HG03025 (cell line): ENCODE results near the gene KRT12.

Experiments used
- ATAC-seq: cut with Tn5 transposase; IDR thresholded peaks from one replicate; pipeline ENCODE4 v1.9.1; 2021; ENCODE audit warnings: mild to moderate bottlenecking, moderate library complexity; ENCODE audit not compliant: unreplicated experiment, low FRiP score

Gene KRT12

DNA sequence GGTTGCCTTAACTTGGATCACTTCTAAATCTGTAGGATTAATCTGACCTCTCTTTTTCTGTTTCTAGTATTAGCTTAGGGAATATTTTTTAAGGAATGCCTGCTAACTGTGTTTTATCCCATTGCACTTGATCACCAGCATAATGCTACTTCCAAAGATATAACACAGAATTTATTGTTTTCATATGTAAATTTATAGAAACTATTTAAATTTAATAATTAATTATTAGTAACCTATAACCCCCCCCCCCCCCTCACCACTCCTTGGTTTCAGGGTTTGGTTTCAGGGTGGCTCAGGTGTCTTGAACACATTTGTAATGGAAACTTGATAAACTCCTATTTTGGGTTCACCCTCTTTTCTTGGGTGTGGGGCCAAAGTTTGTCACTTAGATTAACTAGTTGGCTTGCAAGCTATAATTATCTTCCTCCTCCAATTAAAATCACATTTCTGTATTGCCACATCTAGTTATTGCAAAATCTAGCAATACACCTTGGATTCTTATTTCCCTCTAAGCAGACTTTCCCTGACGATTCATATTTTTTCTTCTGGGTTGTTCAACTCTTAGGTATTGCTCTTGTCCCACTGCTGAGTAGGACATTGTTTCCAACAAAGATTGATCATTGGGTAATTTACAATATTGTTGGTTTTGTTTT is 18.3 kb downstream of the KRT12 start:
- no peak for ATAC-seq

DNA sequence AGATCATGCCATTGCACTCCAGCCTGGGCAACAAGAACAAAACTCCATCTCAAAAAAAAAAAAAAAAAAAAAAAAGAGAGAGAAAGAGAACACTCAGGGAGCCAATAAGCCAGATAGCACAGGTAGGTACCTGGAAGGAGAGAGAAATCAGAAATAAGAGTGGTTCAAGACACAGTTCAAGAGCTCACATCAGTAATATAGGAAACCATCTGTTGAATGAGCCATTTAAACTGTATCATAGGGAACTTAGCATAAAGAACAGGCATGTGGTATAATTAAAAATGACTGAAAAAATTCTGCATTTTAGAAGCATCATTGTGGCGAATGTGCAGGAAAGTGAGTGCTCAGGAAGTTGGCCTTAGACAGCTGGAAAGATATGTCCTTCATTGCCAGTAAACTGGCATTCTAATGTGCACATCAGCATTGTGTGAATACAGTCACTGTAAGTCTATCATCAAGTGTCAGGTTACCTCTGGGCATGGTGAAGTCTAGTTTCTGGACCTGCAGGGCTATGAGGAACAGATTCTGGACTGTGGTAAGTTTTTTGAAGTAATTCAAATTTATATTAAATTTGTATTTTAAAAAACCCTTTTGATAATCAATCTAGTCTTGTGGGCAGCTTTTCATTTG is 20.4 kb downstream of the KRT12 start:
- ATAC-seq, result no peak

DNA sequence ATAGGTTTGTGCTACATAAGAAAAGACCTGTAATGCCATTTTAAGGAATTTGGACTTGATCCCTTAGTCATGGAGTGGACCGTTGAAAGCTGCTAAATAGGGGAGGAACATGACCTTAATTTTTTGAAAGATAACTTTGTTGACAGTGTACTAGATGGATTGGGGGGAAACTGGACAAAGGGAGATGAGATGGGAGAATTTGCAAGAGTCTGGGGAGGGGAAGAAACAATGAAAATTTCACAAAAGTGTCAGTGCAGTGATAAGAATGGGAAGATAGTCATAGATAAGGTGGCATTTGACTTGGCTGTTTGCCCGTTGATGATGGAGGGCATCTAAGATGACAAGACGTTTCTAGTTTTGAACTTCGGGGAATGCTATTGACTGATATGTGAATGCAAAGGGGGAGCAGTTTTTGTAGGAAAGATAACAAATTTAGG is 22.3 kb downstream of the KRT12 start:
- no peak for ATAC-seq

DNA sequence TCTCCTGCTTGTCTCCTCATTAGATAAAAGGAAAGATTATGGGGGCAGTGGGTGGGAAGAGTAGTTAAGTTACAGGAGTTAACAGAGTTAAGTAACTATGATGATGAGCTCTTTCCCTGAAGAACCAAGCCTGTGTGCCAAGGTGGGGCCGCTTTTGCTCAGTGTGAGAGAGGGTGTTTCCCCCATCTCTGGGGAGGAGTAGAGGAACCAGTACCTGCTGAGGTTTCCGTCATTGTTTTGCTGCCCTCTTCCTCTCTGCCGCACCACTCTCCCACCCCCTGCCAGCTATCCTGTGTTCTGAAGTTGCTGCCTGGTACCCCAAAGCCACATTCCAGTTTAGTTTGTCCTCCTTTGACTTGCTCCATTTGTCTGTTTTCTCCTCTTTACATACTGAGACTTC is 23.8 kb downstream of the KRT12 start:
- ATAC-seq, result no peak

DNA sequence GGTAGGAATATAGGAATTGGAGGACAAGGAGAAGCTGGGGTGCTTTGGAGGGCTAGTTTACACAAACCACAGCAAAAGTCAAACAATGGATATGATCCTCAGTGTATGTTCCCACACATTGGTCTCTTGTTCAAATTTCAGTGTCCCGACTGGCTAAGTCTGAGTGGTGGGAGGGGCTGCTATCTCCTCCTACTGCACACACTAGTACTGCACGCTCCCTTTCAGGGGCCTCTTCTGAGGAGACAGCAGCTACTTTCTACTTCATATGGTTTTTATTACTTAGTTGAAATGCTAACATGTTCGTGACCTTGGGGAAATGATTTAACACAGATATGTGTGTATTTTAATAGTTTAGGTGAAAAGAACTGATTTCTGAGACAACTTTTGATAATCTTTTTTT is 25.8 kb downstream of the KRT12 start:
- ATAC-seq, result no peak

DNA sequence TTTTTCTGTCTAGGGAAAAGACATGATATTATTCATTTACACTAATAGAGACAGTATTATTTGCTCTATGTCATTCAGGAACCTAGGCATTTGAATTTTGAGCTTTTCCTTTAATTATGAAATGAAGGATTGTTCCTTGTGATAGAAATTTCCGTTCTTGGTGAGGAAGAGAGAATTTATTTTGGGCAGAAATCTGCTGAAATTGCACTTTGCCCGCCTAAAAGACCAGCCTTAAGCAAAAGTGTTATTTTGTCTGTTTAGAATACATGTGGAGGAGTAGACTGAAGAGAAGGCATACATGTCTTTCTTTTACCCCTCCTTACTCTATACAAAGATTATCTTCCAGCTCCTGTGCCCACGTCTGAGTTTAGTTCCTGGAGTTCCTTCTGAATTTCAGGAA is 27.8 kb downstream of the KRT12 start:
- no peak for ATAC-seq

DNA sequence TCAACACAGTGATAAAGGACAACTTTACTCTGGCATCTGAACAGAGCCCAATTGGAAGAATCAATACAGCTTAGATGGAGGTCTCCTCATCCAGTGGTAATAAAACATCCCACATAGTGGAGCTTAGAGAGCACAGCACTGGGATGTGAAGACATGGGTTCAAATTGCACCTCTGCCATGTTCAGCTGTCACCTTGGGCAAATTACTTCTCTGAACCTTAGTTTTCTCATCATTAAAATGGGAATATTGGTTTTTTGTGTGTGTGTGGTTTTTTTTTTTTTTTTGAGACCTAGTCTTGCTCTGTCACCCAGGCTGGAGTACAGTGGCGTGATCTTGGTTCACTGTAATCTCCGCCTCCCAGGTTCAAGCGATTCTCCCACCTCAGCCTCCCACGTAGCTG is 31.0 kb downstream of the KRT12 start:
- ATAC-seq, result no peak

DNA sequence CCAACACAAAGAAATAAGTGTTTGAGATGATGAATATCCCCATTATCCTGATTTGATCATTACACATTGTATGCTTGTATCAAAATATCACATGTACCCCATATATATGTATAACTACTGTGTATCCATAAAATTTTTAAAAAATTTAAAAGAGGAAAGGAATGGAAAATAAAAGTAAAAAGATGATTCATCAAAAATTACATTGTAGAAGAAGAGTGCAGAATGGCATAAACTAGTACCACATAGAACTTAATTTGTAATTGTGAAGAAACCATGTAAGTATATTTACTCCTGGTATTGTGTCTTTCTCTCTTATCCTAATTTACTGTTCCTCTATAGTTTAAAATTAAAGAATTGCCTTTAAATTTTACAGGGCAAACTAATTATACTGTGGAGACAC is 33.1 kb downstream of the KRT12 start:
- no peak for ATAC-seq

DNA sequence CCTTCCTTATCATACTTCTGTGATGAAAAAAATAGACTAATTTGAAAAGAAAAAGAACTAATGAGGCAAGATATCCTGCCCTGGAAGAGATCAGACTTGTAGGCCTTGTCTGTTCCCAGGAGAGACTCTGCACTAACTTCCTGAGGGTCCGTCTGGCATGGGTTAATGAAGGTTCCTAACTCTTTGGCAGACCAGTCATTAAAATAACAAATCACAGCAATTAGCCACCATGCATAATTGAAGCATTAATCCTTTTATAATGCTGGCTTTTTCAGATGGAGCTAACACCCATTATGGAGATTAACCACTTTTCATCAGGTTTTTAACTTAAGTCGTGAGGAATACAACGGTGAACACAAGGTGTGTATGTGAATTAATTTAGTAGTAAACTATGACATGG is 34.2 kb downstream of the KRT12 start:
- no peak for ATAC-seq

DNA sequence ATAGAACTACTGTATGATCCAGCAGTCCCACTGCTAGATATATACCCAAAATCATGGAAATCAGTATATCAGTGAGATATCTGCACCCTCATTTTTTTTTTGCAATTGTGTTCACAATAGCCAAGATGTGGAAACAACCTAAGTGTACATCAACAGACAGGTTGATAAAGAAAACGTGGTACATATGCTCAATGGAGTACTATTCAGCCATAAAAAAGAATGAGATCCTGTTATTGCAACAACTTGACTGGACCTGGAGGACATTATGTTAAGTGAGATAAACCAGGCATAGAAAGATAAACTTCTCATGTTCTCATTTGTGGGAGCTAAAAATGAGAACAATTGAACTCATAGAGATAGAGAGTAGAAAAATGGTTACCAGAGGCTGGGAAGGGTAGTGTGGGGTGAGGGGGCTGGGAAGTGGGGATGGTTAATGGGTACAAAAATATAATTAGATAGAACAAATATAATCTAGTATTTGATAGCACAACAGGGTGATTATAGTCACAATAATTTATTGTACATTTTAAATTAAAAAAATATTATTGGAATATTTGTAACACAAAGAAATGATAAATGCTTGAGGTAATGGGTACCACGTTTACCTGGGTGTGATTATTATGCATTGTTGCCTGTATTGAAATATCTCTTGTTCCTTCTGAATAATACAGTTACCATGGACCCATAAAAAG is 36.8 kb downstream of the KRT12 start:
- ATAC-seq, result no peak

DNA sequence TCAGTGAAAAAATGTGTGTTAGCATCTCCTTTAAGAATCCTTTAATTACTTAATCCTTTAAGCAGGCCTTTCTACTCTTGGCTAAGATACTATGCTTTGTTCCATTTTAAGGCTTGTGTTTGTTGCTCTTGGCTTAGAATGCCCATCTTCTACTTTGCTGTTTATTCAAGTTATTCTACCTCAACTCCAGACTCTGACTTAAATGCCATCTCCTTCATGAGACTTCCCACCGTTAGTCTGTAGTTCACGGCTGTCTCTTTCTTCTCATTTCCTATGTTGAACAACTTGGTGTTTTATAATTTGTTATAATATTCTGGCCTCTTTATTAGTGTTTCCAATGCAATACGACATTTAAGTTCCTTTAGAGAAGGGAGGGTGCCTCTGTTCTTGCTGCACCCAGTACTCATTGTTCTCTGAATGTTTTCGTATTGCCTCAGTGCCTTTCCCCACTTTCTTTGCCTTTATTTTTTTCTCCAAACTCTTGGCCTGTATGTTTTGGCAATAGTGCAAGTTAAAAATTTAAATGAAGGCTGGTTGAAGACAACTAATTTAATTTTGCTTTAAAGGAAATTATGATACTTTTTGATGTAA is 38.5 kb downstream of the KRT12 start:
- no peak for ATAC-seq

DNA sequence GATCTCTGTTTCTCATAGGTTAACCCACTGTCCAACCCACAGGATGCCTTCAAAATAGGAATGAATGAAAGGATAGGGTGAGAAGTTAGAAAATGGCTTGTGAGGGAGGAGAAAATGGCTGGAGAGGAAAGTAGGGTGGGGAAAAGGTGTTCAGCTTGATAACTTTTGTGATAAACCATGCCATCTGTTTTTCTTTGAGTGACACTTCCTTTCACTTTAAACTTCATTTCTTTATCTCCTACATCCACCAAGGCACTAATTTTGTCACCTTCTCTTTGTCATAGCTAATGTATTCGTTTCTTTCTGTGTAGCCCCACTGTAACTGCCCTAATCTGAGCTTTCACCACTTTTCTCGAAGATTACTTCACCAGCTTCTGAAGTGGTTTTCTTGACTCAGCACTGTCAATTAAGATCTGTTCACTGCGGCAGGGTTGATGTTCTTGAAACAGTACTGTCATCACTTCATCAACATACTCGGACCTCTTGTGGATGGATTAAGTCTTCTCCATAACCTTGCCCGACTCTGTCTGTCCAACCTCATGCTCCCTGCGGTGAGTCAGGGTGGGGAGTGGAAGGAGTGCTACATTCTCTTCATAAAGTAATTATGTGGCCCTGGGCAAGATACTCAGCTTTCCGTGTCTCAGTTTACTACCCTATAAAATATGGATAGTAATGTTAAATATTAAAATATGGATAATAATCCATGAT is 39.1 kb downstream of the KRT12 start:
- no peak for ATAC-seq

DNA sequence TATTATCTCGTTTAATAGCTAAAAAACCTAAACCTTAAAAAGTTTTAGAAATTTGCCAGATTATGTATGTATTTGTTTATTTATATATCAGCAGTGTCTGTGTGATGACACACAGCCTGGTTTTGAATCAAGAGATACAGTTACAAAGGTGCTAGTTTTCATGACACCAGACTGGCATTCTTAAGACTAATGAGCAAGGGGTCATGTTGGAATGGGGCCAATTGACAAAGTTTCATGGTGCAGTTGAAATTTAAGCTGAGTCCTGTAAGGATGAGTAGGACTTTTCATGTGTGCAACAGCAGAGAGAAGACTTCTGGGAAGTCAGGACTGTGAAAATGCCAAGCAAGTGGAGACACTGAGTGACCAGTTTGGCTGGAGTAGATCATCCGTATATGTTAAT is 41.4 kb downstream of the KRT12 start:
- no peak for ATAC-seq

DNA sequence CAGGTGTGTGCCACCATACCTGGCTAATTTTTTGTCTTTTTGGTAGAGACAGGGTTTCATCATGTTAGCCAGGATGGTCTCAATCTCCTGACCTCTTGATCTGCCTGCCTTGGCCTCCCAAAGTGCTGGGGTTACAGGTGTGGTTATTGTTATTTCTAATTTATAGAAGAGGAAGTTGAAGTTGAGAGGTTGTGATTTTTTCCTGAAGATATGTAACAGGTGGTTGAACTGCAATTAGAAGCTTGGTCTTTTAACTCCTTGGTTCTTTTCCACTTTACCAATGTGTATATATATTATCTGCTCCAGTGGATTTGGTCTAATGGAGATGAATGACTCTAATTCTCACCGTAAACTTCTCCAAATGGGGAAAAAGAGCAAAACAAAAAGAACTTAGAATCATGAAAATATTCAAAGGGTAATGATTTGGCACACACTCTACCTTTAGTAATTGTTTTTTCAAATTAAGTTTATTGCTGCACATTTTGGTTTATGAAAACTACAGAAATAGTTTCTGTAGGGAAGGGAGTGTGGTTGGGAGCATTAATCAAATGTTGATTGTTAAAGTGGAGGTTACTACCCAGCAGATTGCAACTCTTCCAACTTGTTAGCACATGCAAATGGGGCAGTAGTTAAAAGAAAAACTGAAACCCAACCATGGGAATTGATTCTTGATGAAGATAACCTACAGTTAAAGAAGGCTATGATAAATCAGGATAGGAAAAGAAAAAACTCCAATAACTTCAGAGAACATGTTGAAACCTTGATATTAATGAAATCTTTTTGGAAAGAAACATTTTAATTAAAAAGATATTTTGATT is 42.8 kb downstream of the KRT12 start:
- no peak for ATAC-seq

DNA sequence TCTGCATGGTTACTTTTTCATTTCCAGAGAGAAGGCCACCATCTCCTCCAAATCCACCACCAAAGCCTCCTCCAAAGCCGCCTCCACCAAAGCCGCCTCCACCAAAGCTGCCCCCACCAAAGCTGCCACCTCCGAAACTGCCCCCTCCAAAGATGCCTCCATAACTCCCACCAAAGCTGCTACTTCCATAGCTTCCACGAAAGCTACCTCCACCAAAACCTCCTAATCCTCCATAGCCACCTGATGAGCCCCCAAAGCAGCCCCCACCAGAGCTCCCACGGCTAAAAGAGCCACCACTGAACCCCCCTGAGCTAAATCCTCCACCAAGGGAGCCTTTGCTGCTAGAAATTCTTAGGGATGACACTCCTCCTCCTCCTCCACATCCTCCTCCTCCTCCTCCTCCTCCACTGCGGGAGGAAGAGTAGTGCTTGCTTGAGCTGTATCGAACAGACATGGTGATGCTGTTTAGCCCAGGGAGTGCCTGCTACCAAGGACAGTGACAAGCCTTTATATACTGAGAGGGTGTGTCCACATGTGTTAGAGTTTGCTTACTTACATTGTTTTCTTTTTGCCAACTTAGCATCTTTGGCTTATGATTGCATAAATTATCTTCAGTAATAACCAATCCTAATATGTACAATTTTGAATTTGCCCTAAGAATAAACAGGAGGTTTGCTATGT is 44.8 kb downstream of the KRT12 start, which contains the start of gene KRT10:
KRT10 (minus strand) TSS at position 483 of the 681 bp plus-strand sequence; CDS start at position 454, 29 bp downstream.
- no peak for ATAC-seq

DNA sequence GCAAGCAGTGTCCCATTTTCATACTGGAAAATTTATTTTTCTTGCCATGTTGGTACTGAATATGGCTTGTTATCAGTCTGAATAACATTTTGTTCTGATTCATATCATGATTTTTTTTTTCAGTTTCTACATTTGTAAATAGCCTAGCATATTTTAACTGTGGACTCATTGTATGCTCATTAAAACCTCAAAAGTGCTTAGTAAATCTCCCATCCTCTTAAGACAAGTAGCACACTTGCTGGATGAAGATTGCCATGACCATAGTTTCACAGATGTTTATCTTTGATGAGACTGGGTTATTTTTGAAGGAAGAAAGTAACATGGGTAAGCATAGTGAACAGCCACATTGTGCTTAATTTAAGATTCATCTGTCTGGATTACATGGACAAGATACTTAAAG is 45.5 kb downstream of the KRT12 start:
- ATAC-seq, result no peak

DNA sequence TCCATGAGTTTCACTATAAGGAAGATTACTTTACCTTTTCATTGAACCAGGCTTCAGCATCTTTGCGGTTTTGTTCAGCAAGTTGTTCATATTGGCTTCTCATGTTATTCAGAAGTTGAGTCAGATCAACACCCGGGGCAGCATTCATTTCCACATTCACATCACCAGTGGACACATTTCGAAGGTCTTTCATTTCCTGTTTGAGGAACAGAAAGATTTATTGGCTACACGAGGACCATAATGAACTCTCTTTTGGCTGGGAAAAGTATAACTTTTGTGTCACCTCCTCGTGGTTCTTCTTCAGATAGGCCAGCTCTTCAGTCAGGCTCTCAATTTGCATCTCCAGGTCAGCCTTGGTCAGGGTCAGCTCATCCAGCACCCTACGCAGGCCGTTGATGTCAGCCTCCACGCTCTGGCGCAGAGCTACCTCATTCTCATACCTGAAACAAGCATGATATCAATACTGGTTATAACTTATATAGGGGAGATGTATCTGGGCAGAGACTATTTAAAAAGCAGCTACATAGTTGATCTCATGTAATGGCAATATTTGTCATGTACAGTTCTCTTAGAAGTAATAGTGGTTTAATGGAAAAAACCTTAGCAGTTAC is 46.7 kb downstream of the KRT12 start:
- no peak for ATAC-seq

DNA sequence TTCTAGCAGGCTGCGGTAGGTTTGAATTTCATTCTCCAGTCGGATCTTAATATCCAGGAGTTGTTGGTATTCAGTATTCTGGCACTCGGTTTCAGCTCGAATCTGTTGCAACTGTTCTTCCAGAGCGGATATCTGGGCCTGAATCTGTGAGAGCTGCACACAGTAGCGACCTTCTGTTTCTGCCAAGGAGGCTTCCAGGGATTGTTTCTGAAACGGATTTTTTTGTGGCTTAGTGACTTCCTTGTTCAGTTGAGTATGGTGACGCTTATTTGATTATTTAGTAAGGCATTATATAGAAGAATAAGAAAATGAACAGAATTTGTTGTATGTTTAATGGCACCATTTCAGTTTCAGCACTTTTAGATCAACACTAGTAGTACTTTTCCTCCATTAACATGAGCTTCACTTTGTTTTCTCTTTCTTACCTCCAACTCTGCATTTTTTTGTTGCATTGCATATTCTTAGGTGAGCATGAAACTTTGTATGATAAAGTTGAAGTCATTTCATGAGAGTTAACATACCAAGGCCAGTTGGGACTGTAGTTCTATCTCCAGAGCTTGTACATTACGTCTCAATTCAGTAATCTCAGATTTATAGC is 47.4 kb downstream of the KRT12 start:
- no peak for ATAC-seq
